Lower leg skin (tissue), 4 donors: ENCODE results near the gene FGF6. TPM values are rescaled to one million over a fixed set of nuclear protein-coding genes. Genes with fewer than 3 reads are reported as not detected.

Experiments
- DNase-seq, 2 donors: peaks; one replicate each; pipeline ENCODE4 v3.0.0-alpha.2; 2019; ENCODE audit warnings: low spot score in 2 of 2
- H3K4me3 ChIP-seq: fragments of 200-600 bp; sonication (generic); 2 replicates; pipeline ENCODE4 v1.5.1; 2017; ENCODE audit warnings: mild to moderate bottlenecking, low read depth; ENCODE audit not compliant: poor library complexity, severe bottlenecking
- CTCF ChIP-seq, 3 donors: fragments of 450-650 bp; IDR thresholded peaks; one replicate each; pipeline ENCODE4 v1.5.1; 2016; ENCODE audit warnings: antibody characterized with exemption in 3 of 3, mild to moderate bottlenecking in 3 of 3, moderate library complexity in 2 of 3
- POLR2A ChIP-seq, 2 donors: fragments of 450-650 bp; IDR thresholded peaks; one replicate each; pipeline ENCODE4 v1.6.1; 2016 to 2017; ENCODE audit warnings: antibody characterized with exemption in 2 of 2, mild to moderate bottlenecking in 1 of 2, moderate library complexity in 1 of 2
- WGBS, 2 donors: methylation state at CpG; one replicate each; pipeline ENCODE4 v1.1.5; 2018; 5-methylcytosine and 5-hydroxymethylcytosine counted together
- intact Hi-C: fragments of 100-400 bp; cut with DNase I; formaldehyde crosslinking; loops from one replicate; pipeline ENCODE4 v1.15.0; 2023; ENCODE audit warnings: low total_unique reads
- total RNA-seq, 4 donors: library from RNA; depleted of rRNA; stranded (reverse); fragments of >200 nt; gene quantifications; one replicate each; pipeline ENCODE4 v1.1.0, GENCODE V29; 2016

The FGF6 gene
- total RNA-seq, 4 donors from 2014 or later = not detected

DNA sequence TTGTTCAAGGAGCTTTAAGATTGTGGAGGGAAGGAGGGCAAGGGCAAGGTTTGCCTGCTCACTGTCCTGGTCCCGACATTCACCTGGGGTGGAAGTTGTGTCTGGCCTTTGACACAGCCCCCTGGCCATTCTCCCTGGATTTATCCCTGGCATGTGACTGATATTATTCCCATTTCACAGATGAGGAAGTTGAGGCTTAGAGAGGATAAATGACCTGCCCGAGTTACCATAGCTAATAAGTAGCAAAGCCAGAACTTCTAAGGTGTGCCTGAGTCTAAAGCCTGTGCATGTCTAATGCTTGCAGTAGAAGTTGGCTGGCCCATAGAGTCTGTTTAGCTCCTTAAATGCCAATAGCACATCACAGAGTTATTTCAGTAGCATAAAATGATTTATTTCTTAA lies 720 bp upstream of the FGF6 start:
- DNase-seq = peak in 1 of 2 donors; percentile 63
- WGBS, 2 donors = 31 to 71% methylated on average over 2 of the region's 2 CpGs
- TF ChIP-seq CTCF (IDR thresholded peaks at IDR 0.05) (no peak), POLR2A (IDR thresholded peaks at IDR 0.05) (no peak)
- no peak overlapping the region for H3K4me3 ChIP-seq
- intact Hi-C loops = no loop called here

- intact Hi-C loops = no loop called here
- DNase-seq = peak in 1 of 2 donors; percentile 70
- no peak overlapping the region for H3K4me3 ChIP-seq
- 88 to 89% methylated on average over 8 of the region's 8 CpGs for WGBS, 2 donors
- TF ChIP-seq POLR2A (IDR thresholded peaks at IDR 0.05) (no peak), CTCF (IDR thresholded peaks at IDR 0.05) (no peak)
Observed at GRCh38 chr12:4444031-4444430, 1.6 kb downstream of the FGF6 start.

- WGBS, 2 donors = 89 to 92% methylated on average over 17 of the region's 17 CpGs
- peak; percentile 1 to 42 for DNase-seq
- intact Hi-C loops = no loop called here
- TF ChIP-seq POLR2A (IDR thresholded peaks at IDR 0.05) = no peak
- TF ChIP-seq CTCF (IDR thresholded peaks at IDR 0.05) = no peak
- H3K4me3 ChIP-seq = no peak overlapping the region
Observed at GRCh38 chr12:4443616-4444015, 2.0 kb downstream of the FGF6 start.

DNA sequence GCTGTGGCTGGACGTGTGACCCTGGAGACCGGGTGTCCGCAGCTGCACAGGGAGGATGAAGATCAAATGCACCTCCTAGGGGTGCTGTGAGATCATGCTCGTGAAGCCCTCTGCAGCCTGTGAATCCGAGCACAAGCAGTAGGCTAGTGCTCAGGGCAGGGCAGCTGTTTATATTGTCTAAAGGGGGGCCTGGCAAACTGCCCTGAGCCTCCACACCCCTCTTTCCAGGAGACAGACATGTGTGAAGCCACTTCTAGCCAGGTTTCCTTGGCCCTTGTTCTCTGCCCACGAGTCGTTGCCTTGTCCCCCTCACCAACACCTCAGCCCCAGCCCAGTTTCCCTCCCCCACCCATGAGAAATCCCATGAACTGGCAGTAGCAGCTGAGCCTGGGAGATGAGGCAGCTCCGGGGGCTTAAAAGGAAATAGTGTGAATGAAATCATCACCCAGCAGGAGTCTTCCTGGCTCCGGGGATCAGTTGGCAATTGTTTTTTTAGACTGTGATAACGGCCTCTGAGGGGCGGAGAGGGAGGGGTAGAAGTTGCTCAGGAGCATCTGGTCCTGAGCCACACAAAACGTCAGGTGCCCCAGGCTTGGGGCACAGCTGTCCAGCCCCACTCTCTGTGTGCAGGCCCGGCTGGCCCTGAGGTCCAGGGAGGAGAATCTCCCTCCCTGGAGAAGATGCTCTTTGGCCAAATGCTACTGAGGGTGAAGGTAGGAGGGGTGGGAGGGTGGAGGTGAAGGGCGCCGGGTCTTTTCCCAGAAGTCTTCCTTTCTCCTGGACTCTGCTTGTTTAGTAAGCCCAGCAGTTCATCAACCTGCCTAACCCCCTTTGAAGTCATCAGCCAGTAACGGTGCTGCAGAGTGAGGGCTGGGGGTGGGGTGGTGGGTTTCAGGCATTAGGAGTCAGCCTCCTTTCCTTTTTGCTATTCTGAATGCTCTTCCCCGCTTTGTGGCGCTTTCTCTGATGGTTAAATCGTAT lies 4.0 kb downstream of the FGF6 start:
- no peak for TF ChIP-seq CTCF (IDR thresholded peaks at IDR 0.05)
- no peak for TF ChIP-seq POLR2A (IDR thresholded peaks at IDR 0.05)
- H3K4me3 ChIP-seq = no peak overlapping the region
- intact Hi-C loops = no loop called here
- peak; percentile 7 to 49 for DNase-seq
- 40% methylated on average over 19 of the region's 19 CpGs for WGBS, 2 donors

GRCh38 chr12:4440187-4440941 lies 5.3 kb downstream of the FGF6 start:
- H3K4me3 ChIP-seq = no peak overlapping the region
- intact Hi-C loops = no loop called here
- DNase-seq = peak; percentile 9 to 21
- WGBS, 2 donors = 78 to 81% methylated on average over 5 of the region's 5 CpGs
- TF ChIP-seq CTCF (IDR thresholded peaks at IDR 0.05) (no peak), POLR2A (IDR thresholded peaks at IDR 0.05) (no peak)
